ENCODE measurements around the gene LARGE1. TPM values are rescaled to one million over a fixed set of nuclear protein-coding genes. Genes with fewer than 3 reads are reported as not detected.

Gene LARGE1
- total and polyA plus RNA-seq, 2 of the 13 experiments (the other 11 are each of a cell fraction or from before 2014, with no cell fraction given): 8.4 to 11.0 TPM

DNA sequence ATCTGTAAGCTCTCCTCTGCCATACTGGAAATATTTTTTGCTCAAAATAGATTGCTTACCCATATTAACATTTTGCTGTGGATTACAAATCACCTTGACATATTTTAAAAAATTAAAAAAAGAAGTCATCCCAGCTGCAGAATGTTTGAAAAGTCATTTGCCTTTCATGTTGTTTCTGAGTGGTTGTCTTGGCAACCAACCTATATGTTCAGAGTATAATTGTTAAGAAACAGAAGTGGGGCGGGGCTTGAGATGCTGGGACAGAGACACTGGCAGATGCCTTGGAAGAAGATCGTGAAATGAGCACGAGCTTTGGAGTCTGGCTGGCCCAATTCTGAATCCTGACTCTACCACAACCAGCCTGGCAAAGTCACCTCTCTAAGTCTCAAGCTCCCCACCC is 348.2 kb downstream of the LARGE1 start (continued):
- TF ChIP-seq, protein P1, sequence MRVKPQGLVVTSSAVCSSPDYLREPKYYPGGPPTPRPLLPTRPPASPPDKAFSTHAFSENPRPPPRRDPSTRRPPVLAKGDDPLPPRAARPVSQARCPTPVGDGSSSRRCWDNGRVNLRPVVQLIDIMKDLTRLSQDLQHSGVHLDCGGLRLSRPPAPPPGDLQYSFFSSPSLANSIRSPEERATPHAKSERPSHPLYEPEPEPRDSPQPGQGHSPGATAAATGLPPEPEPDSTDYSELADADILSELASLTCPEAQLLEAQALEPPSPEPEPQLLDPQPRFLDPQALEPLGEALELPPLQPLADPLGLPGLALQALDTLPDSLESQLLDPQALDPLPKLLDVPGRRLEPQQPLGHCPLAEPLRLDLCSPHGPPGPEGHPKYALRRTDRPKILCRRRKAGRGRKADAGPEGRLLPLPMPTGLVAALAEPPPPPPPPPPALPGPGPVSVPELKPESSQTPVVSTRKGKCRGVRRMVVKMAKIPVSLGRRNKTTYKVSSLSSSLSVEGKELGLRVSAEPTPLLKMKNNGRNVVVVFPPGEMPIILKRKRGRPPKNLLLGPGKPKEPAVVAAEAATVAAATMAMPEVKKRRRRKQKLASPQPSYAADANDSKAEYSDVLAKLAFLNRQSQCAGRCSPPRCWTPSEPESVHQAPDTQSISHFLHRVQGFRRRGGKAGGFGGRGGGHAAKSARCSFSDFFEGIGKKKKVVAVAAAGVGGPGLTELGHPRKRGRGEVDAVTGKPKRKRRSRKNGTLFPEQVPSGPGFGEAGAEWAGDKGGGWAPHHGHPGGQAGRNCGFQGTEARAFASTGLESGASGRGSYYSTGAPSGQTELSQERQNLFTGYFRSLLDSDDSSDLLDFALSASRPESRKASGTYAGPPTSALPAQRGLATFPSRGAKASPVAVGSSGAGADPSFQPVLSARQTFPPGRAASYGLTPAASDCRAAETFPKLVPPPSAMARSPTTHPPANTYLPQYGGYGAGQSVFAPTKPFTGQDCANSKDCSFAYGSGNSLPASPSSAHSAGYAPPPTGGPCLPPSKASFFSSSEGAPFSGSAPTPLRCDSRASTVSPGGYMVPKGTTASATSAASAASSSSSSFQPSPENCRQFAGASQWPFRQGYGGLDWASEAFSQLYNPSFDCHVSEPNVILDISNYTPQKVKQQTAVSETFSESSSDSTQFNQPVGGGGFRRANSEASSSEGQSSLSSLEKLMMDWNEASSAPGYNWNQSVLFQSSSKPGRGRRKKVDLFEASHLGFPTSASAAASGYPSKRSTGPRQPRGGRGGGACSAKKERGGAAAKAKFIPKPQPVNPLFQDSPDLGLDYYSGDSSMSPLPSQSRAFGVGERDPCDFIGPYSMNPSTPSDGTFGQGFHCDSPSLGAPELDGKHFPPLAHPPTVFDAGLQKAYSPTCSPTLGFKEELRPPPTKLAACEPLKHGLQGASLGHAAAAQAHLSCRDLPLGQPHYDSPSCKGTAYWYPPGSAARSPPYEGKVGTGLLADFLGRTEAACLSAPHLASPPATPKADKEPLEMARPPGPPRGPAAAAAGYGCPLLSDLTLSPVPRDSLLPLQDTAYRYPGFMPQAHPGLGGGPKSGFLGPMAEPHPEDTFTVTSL (CRISPR knock-in tag; IDR thresholded peaks at IDR 0.05; ENCODE audit: borderline replicate concordance): no peak
- TF ChIP-seq RXRA (CRISPR knock-in tag; IDR thresholded peaks at IDR 0.05) (no peak), SMAD1 (CRISPR knock-in tag; IDR thresholded peaks at IDR 0.05; ENCODE audit: borderline replicate concordance, low read depth) (no peak), ZBTB38 (CRISPR knock-in tag; IDR thresholded peaks at IDR 0.05) (no peak), ZNF547 (CRISPR knock-in tag; IDR thresholded peaks at IDR 0.05) (no peak)
- TF ChIP-seq, protein P2, sequence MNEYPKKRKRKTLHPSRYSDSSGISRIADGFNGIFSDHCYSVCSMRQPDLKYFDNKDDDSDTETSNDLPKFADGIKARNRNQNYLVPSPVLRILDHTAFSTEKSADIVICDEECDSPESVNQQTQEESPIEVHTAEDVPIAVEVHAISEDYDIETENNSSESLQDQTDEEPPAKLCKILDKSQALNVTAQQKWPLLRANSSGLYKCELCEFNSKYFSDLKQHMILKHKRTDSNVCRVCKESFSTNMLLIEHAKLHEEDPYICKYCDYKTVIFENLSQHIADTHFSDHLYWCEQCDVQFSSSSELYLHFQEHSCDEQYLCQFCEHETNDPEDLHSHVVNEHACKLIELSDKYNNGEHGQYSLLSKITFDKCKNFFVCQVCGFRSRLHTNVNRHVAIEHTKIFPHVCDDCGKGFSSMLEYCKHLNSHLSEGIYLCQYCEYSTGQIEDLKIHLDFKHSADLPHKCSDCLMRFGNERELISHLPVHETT (CRISPR knock-in tag; conservative IDR thresholded peaks at IDR 0.05): no peak
- TF ChIP-seq, protein P3, sequence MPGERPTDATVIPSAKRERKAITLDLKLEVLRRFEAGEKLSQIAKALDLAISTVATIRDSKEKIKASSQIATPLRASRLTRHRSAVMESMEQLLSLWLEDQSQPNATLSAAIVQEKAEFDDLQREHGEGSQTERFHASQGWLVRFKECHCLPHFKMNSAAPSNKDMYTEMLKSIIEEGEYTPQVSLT (CRISPR knock-in tag; IDR thresholded peaks at IDR 0.05; ENCODE audit: borderline replicate concordance, low read depth): no peak
